Type B pancreatic cell (in vitro differentiated cells): ENCODE data around the gene CDC42BPB. TPM values are rescaled to one million over a fixed set of nuclear protein-coding genes. Genes with fewer than 3 reads are reported as not detected.

Experiments
- DNase-seq: peaks from one replicate; pipeline ENCODE4 v3.0.0; 2021; ENCODE audit warnings: mixed read lengths; ENCODE audit not compliant: unreplicated experiment; ENCODE audit errors: extremely low spot score
- H3K27ac Mint-ChIP-seq: 2 replicates; pipeline ENCODE4 v1.8.0; 2021; ENCODE audit warnings: mild to moderate bottlenecking, mixed read lengths
- H3K27me3 Mint-ChIP-seq: 2 replicates; pipeline ENCODE4 v1.8.0; 2021; ENCODE audit warnings: mixed read lengths
- H3K36me3 Mint-ChIP-seq: 2 replicates; pipeline ENCODE4 v1.8.0; 2021; ENCODE audit warnings: mixed read lengths
- H3K4me1 Mint-ChIP-seq: one replicate; pipeline ENCODE4 v1.8.0; 2021; ENCODE audit warnings: mixed read lengths; ENCODE audit not compliant: unreplicated experiment
- H3K4me3 Mint-ChIP-seq: 2 replicates; pipeline ENCODE4 v1.8.0; 2021; ENCODE audit warnings: mild to moderate bottlenecking, mixed read lengths
- H3K9me3 Mint-ChIP-seq: 2 replicates; pipeline ENCODE4 v1.8.0; 2021; ENCODE audit warnings: mixed read lengths
- CTCF ChIP-seq: fragments of 200-600 bp; sonication (generic); conservative IDR thresholded peaks from 2 replicates; pipeline ENCODE4 v1.5.0; 2021; ENCODE audit warnings: antibody characterized with exemption, mild to moderate bottlenecking
- total RNA-seq: library from RNA; stranded (reverse); gene quantifications from 2 replicates; pipeline ENCODE4 v1.2.1, GENCODE V29; 2021; ENCODE audit warnings: low replicate concordance

CDC42BPB gene
- total RNA-seq, 1 donor from 2014 or later: 88.6 TPM

- H3K4me3 Mint-ChIP-seq: no peak overlapping the region
- H3K4me1 Mint-ChIP-seq: no peaks in the 10 kb centered on the region
- no peak overlapping the region for H3K27ac Mint-ChIP-seq
- no peaks in the 10 kb centered on the region for H3K9me3 Mint-ChIP-seq
- H3K36me3 Mint-ChIP-seq: peaks cover 10% of the 10 kb centered on the region
- H3K27me3 Mint-ChIP-seq: no peaks in the 10 kb centered on the region
- TF ChIP-seq CTCF: no peak
- no peak for DNase-seq
Measured at GRCh38 chr14:102943454-102943853, 113.9 kb downstream of the CDC42BPB start.

GRCh38 chr14:102942069-102942468, 115.3 kb downstream of the CDC42BPB start:
- Mint-ChIP-seq H3K4me3 (no peak overlapping the region), H3K4me1 (no peaks in the 10 kb centered on the region), H3K36me3 (peaks cover 11% of the 10 kb centered on the region), H3K9me3 (no peaks in the 10 kb centered on the region), H3K27me3 (no peaks in the 10 kb centered on the region), H3K27ac (no peak overlapping the region)
- no peak for TF ChIP-seq CTCF
- DNase-seq: no peak

- no peak for TF ChIP-seq CTCF
- Mint-ChIP-seq H3K36me3 (peaks cover 14% of the 10 kb centered on the region), H3K4me1 (no peaks in the 10 kb centered on the region), H3K27me3 (no peaks in the 10 kb centered on the region), H3K9me3 (no peaks in the 10 kb centered on the region), H3K4me3 (no peak overlapping the region), H3K27ac (no peak overlapping the region)
- no peak for DNase-seq
Measured at GRCh38 chr14:102941419-102942011, 115.8 kb downstream of the CDC42BPB start.

- no peaks in the 10 kb centered on the region for H3K9me3 Mint-ChIP-seq
- no peak overlapping the region for H3K4me3 Mint-ChIP-seq
- TF ChIP-seq CTCF: no peak
- no peak overlapping the region for H3K27ac Mint-ChIP-seq
- no peak for DNase-seq
- peaks cover 18% of the 10 kb centered on the region for H3K36me3 Mint-ChIP-seq
- H3K4me1 Mint-ChIP-seq: no peaks in the 10 kb centered on the region
- no peaks in the 10 kb centered on the region for H3K27me3 Mint-ChIP-seq
Measured at GRCh38 chr14:102940729-102941362, 116.5 kb downstream of the CDC42BPB start.

- Mint-ChIP-seq H3K27me3 (no peaks in the 10 kb centered on the region), H3K4me1 (no peaks in the 10 kb centered on the region), H3K27ac (no peak overlapping the region), H3K9me3 (no peaks in the 10 kb centered on the region), H3K36me3 (peaks cover 23% of the 10 kb centered on the region), H3K4me3 (no peak overlapping the region)
- DNase-seq: no peak
- TF ChIP-seq CTCF: no peak
Measured at GRCh38 chr14:102939820-102940561, 117.4 kb downstream of the CDC42BPB start.
